ENCODE data around the gene SMPD2. TPM values are rescaled to one million over a fixed set of nuclear protein-coding genes. Genes with fewer than 3 reads are reported as not detected.

SMPD2 gene
- total and polyA plus RNA-seq, 2 experiments from 2014 or later: 5.6 to 10.9 TPM

DNA sequence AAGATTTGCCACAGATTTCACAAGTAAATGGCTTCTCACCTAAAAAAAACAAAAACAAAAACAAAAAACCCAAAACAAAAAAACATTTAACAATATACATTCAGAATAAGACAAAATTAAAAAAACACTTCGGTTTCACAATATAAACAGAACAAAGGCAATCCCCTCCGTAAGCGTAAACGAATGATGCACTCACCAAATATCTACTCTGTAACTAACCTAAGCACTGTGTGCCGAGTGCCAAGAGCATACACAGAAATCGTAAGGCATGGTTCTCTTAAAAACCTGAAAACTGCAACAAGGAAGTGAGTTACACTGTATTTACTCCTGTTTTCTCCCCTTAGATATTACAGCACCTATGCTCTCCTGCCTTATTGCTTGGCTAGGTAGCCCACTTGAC, 27.2 kb downstream of the SMPD2 start (continued):
- no peak for TF ChIP-seq POLR2AphosphoS5 (IDR thresholded peaks at IDR 0.05; ENCODE audit: low read depth)
- TF ChIP-seq, protein P1, sequence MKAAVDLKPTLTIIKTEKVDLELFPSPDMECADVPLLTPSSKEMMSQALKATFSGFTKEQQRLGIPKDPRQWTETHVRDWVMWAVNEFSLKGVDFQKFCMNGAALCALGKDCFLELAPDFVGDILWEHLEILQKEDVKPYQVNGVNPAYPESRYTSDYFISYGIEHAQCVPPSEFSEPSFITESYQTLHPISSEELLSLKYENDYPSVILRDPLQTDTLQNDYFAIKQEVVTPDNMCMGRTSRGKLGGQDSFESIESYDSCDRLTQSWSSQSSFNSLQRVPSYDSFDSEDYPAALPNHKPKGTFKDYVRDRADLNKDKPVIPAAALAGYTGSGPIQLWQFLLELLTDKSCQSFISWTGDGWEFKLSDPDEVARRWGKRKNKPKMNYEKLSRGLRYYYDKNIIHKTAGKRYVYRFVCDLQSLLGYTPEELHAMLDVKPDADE (IDR thresholded peaks at IDR 0.05): no peak
- TF ChIP-seq STAT1 (IDR thresholded peaks at IDR 0.05; ENCODE audit: unreplicated experiment): no peak
- no peak for TF ChIP-seq ZNF114 (CRISPR knock-in tag; IDR thresholded peaks at IDR 0.05)
- TF ChIP-seq ZNF331 (CRISPR knock-in tag; IDR thresholded peaks at IDR 0.05; ENCODE audit: low read depth): no peak

GRCh38 chr6:109469591-109470189, 29.2 kb downstream of the SMPD2 start:
- Histone ChIP-seq H3K79me2 (replicated peaks; ENCODE audit: insufficient read depth) (peaks cover 18% of the 10 kb centered on the region), H4K20me1 (replicated peaks; ENCODE audit: insufficient read depth) (peaks cover 26% of the 10 kb centered on the region), H3K36me3 (ENCODE audit: insufficient read depth) (peaks cover 61% of the 10 kb centered on the region), H3K4me2 (no peak overlapping the region), H3K4me3 (no peak overlapping the region), H3K4me1 (ENCODE audit: insufficient read depth) (no peaks in the 10 kb centered on the region), H3K27ac (ENCODE audit: low read depth) (no peak overlapping the region), H3K9me2 (ENCODE audit: insufficient read depth) (no peaks in the 10 kb centered on the region), H3F3A (replicated peaks; ENCODE audit: low read depth) (no peaks in the 10 kb centered on the region), H2AFZ (no peak overlapping the region), H3K27me3 (ENCODE audit: insufficient read depth) (no peaks in the 10 kb centered on the region)
- TF ChIP-seq EZH2 (IDR thresholded peaks at IDR 0.05; ENCODE audit: low read depth, unreplicated experiment) (no peak), POLR2AphosphoS5 (IDR thresholded peaks at IDR 0.05; ENCODE audit: low read depth) (no peak), JUNB (IDR thresholded peaks at IDR 0.05; ENCODE audit: unreplicated experiment) (no peak), NANOG (IDR thresholded peaks at IDR 0.05; ENCODE audit: borderline replicate concordance) (no peak)
- TF ChIP-seq, protein P2, sequence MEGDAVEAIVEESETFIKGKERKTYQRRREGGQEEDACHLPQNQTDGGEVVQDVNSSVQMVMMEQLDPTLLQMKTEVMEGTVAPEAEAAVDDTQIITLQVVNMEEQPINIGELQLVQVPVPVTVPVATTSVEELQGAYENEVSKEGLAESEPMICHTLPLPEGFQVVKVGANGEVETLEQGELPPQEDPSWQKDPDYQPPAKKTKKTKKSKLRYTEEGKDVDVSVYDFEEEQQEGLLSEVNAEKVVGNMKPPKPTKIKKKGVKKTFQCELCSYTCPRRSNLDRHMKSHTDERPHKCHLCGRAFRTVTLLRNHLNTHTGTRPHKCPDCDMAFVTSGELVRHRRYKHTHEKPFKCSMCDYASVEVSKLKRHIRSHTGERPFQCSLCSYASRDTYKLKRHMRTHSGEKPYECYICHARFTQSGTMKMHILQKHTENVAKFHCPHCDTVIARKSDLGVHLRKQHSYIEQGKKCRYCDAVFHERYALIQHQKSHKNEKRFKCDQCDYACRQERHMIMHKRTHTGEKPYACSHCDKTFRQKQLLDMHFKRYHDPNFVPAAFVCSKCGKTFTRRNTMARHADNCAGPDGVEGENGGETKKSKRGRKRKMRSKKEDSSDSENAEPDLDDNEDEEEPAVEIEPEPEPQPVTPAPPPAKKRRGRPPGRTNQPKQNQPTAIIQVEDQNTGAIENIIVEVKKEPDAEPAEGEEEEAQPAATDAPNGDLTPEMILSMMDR (conservative IDR thresholded peaks at IDR 0.05; ENCODE audit: low read depth in 2 of 2): no peak
- Mint-ChIP-seq H3K36me3 (ENCODE audit: low read depth) (peaks cover 97% of the 10 kb centered on the region), H3K4me3 (no peak overlapping the region), H3K4me1 (no peaks in the 10 kb centered on the region), H3K27ac (no peak overlapping the region), H3K9me3 (no peaks in the 10 kb centered on the region), H3K27me3 (ENCODE audit: insufficient read depth, low read depth, poor library complexity) (peaks cover 2% of the 10 kb centered on the region)
- DNase-seq (ENCODE audit: low spot score) (no peak), ATAC-seq (no peak)

- Histone ChIP-seq H3K4me3 (no peak overlapping the region), H4K20me1 (replicated peaks; ENCODE audit: insufficient read depth) (peaks cover 22% of the 10 kb centered on the region), H3F3A (replicated peaks; ENCODE audit: low read depth) (no peaks in the 10 kb centered on the region), H3K36me3 (ENCODE audit: insufficient read depth) (peaks cover 62% of the 10 kb centered on the region), H3K27me3 (ENCODE audit: insufficient read depth) (no peaks in the 10 kb centered on the region), H3K4me1 (ENCODE audit: insufficient read depth) (no peaks in the 10 kb centered on the region), H3K79me2 (replicated peaks; ENCODE audit: insufficient read depth) (peaks cover 32% of the 10 kb centered on the region), H3K9me2 (ENCODE audit: insufficient read depth) (no peaks in the 10 kb centered on the region), H3K27ac (ENCODE audit: low read depth) (no peak overlapping the region), H2AFZ (no peak overlapping the region), H3K4me2 (no peak overlapping the region)
- Mint-ChIP-seq H3K4me1 (no peaks in the 10 kb centered on the region), H3K36me3 (ENCODE audit: low read depth) (peaks cover 97% of the 10 kb centered on the region), H3K27me3 (ENCODE audit: insufficient read depth, low read depth, poor library complexity) (peaks cover 2% of the 10 kb centered on the region), H3K27ac (no peak overlapping the region), H3K9me3 (no peaks in the 10 kb centered on the region), H3K4me3 (no peak overlapping the region)
- DNase-seq (ENCODE audit: low spot score): no peak
- no peak for TF ChIP-seq NANOG (IDR thresholded peaks at IDR 0.05; ENCODE audit: borderline replicate concordance)
- TF ChIP-seq, protein P1 (IDR thresholded peaks at IDR 0.05): no peak
- TF ChIP-seq, protein P2 (conservative IDR thresholded peaks at IDR 0.05; ENCODE audit: low read depth in 2 of 2): no peak
- ATAC-seq: no peak
These were observed 30.7 kb downstream of the SMPD2 start for GRCh38 chr6:109471105-109471810.

Measured in GM23338 (cell line).